ENCODE data around the gene RTP3. TPM values are rescaled to one million over a fixed set of nuclear protein-coding genes. Genes with fewer than 3 reads are reported as not detected.

The RTP3 gene
- total and polyA plus RNA-seq, 2 of the 4 experiments (the other 2 are of a cell fraction) = 0.18 to 0.26 TPM

DNA sequence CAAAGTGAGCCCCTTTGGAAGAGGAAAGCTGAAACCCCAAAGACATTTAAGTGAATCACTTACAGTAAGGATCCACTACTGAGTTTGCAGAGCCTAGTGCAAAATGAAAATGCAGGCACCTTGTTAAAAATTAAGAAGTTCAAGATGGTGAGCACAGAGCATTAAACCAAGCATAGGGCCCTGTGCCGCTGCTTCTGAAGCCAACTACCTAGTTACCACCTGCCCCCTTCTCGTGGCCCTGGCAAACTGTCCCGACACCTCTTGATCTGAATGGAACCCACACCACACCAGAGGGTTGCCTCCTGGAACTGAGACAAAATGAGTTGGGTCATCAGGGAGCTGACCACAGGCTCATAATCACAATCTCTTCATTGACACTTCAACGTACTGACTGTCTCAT lies 42.8 kb downstream of the RTP3 start:
- Histone ChIP-seq H2AFZ (replicated peaks; ENCODE audit: low read length, poor library complexity) (no peak overlapping the region), H3K9me1 (ENCODE audit: insufficient read depth, low read length) (peaks cover 30% of the 10 kb centered on the region), H3K4me3 (ENCODE audit: insufficient read depth, low read depth, low read length) (no peak overlapping the region), H3K27me3 (ENCODE audit: control insufficient read depth, insufficient read depth, low read length) (no peaks in the 10 kb centered on the region), H2BK20ac (ENCODE audit: low read depth, low read length) (peak overlapping the region; percentile 65), H3K9me3 (ENCODE audit: control insufficient read depth, insufficient read depth, low read length) (no peaks in the 10 kb centered on the region), H4K8ac (ENCODE audit: low read depth in 2 of 2, low read length in 2 of 2) (no peak overlapping the region), H4K20me1 (ENCODE audit: insufficient read depth, low read length) (no peaks in the 10 kb centered on the region), H4K91ac (ENCODE audit: insufficient read depth, low read depth, low read length) (peak overlapping the region; percentile 66), H3K79me1 (ENCODE audit: low read depth in 1 of 2, low read length in 2 of 2) (peaks cover 0 to 6% of the 10 kb centered on the region in 2 experiments; a peak in 1 of 4 replicates), H3K14ac (replicated peaks; ENCODE audit: low read depth, low read length) (no peak overlapping the region), H2BK120ac (ENCODE audit: low read depth, low read length) (peak overlapping the region; percentile 64), H3K56ac (ENCODE audit: extremely low read depth, insufficient read depth, low read length) (no peak overlapping the region), H2AK9ac (replicated peaks; ENCODE audit: low read depth, low read length, poor library complexity) (no peak overlapping the region), H3K23ac (ENCODE audit: low read depth, low read length) (no peak overlapping the region), H3K18ac (ENCODE audit: low read depth, low read length) (peak overlapping the region; percentile 24; the same call in 1 of the 2 replicates), H2BK5ac (ENCODE audit: low read depth, low read length, poor library complexity, severe bottlenecking) (no peak overlapping the region), H3K4me2 (ENCODE audit: low read depth, low read length) (no peak overlapping the region), H3K27ac (ENCODE audit: insufficient read depth, low read length) (no peak overlapping the region), H3K9ac (ENCODE audit: low read depth, low read length) (no peak overlapping the region), H2AK5ac (ENCODE audit: low read depth, low read length) (peak overlapping the region; percentile 81), H3K4ac (ENCODE audit: low read depth, low read length) (peak overlapping the region; percentile 75), H2BK15ac (ENCODE audit: low read depth, low read length) (no peak overlapping the region; the same call in 2 of the 3 replicates), H3K4me1 (ENCODE audit: control insufficient read depth, insufficient read depth, low read length) (peaks cover 24% of the 10 kb centered on the region), H3K36me3 (ENCODE audit: control insufficient read depth, insufficient read depth, low read length) (peaks cover 24% of the 10 kb centered on the region), H4K5ac (ENCODE audit: low read depth, low read length) (no peak overlapping the region)
- POLR2A ChIA-PET (ENCODE audit: unreplicated experiment) = no interaction called here
- no peak for ATAC-seq (ENCODE audit: low read depth)
- BruUV-seq (replicated peaks) = no TSS peak
- 90% methylated on average over 2 of the region's 4 CpGs; no CpG with 5 or more reads in 1 of the 2 experiments for WGBS, 2 experiments (ENCODE audit: extremely low coverage in 2 of 2, insufficient read length in 1 of 2)
- intact Hi-C loops (cut with micrococcal nuclease) = no loop called here
- TF ChIP-seq RAD21 (IDR thresholded peaks at IDR 0.05; ENCODE audit: low read length) (no peak), POLR2A (IDR thresholded peaks at IDR 0.05; ENCODE audit: low read depth, low read length) (no peak), MAFK (IDR thresholded peaks at IDR 0.05; ENCODE audit: low read depth, low read length) (no peak), SMC3 (IDR thresholded peaks at IDR 0.05; ENCODE audit: low read depth, low read length) (no peak), CEBPB (IDR thresholded peaks at IDR 0.05; ENCODE audit: low read depth, low read length) (no peak)
- TF ChIP-seq, protein P1, sequence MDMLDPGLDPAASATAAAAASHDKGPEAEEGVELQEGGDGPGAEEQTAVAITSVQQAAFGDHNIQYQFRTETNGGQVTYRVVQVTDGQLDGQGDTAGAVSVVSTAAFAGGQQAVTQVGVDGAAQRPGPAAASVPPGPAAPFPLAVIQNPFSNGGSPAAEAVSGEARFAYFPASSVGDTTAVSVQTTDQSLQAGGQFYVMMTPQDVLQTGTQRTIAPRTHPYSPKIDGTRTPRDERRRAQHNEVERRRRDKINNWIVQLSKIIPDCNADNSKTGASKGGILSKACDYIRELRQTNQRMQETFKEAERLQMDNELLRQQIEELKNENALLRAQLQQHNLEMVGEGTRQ (IDR thresholded peaks at IDR 0.05; ENCODE audit: low read depth, low read length) = no peak
- TF ChIP-seq, protein P2, sequence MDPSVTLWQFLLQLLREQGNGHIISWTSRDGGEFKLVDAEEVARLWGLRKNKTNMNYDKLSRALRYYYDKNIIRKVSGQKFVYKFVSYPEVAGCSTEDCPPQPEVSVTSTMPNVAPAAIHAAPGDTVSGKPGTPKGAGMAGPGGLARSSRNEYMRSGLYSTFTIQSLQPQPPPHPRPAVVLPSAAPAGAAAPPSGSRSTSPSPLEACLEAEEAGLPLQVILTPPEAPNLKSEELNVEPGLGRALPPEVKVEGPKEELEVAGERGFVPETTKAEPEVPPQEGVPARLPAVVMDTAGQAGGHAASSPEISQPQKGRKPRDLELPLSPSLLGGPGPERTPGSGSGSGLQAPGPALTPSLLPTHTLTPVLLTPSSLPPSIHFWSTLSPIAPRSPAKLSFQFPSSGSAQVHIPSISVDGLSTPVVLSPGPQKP (IDR thresholded peaks at IDR 0.05; ENCODE audit: borderline replicate concordance, low read depth, low read length) = no peak
- TF ChIP-seq, protein P3, sequence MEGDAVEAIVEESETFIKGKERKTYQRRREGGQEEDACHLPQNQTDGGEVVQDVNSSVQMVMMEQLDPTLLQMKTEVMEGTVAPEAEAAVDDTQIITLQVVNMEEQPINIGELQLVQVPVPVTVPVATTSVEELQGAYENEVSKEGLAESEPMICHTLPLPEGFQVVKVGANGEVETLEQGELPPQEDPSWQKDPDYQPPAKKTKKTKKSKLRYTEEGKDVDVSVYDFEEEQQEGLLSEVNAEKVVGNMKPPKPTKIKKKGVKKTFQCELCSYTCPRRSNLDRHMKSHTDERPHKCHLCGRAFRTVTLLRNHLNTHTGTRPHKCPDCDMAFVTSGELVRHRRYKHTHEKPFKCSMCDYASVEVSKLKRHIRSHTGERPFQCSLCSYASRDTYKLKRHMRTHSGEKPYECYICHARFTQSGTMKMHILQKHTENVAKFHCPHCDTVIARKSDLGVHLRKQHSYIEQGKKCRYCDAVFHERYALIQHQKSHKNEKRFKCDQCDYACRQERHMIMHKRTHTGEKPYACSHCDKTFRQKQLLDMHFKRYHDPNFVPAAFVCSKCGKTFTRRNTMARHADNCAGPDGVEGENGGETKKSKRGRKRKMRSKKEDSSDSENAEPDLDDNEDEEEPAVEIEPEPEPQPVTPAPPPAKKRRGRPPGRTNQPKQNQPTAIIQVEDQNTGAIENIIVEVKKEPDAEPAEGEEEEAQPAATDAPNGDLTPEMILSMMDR (conservative IDR thresholded peaks at IDR 0.05; ENCODE audit: low read depth, low read length) = no peak
- CTCF ChIA-PET = interaction anchor here (0.5 kb wide), 1 partner anchor 11 kb away, joined by 3 read pairs; no protein-coding TSS in a partner anchor
- in situ Hi-C loops (cut with MboI; ENCODE audit: low sequenced_read_pairs) = no loop called here
- no peak for DNase-seq
- dilution Hi-C loops (cut with HindIII; ENCODE audit: low sequenced_read_pairs, unreplicated experiment) = no loop called here

Data from IMR-90 (cell line).